Activated naive CD4-positive, alpha-beta T cell treated with anti-CD3 and anti-CD28 coated beads, Interleukin-2, amount 50 U/mL, for 24 hours (primary cell): ENCODE data around the gene VWA5B1.

Source experiments
- H3K27ac Mint-ChIP-seq: one replicate; pipeline ENCODE4 v1.8.0; 2021; ENCODE audit warnings: mild to moderate bottlenecking, mixed read lengths
- H3K27me3 Mint-ChIP-seq: one replicate; pipeline ENCODE4 v1.8.0; 2021; ENCODE audit warnings: mixed read lengths
- H3K36me3 Mint-ChIP-seq: one replicate; pipeline ENCODE4 v1.8.0; 2021; ENCODE audit warnings: mixed read lengths
- H3K4me1 Mint-ChIP-seq: one replicate; pipeline ENCODE4 v1.8.0; 2021; ENCODE audit warnings: mixed read lengths
- H3K4me3 Mint-ChIP-seq: one replicate; pipeline ENCODE4 v1.8.0; 2021; ENCODE audit warnings: mild to moderate bottlenecking, mixed read lengths
- H3K9me3 Mint-ChIP-seq: one replicate; pipeline ENCODE4 v1.8.0; 2021; ENCODE audit warnings: mixed read lengths

Gene VWA5B1

GRCh38 chr1:20325407-20325843, 34.8 kb downstream of the VWA5B1 start:
- Mint-ChIP-seq H3K27me3 (no peaks in the 10 kb centered on the region), H3K4me3 (no peak overlapping the region), H3K27ac (no peak overlapping the region), H3K9me3 (no peaks in the 10 kb centered on the region), H3K4me1 (peaks cover 23% of the 10 kb centered on the region), H3K36me3 (no peaks in the 10 kb centered on the region)

- Mint-ChIP-seq H3K36me3 (no peaks in the 10 kb centered on the region), H3K27me3 (no peaks in the 10 kb centered on the region), H3K4me1 (peaks cover 19% of the 10 kb centered on the region), H3K4me3 (no peak overlapping the region), H3K27ac (no peak overlapping the region), H3K9me3 (no peaks in the 10 kb centered on the region)
These were observed 35.3 kb downstream of the VWA5B1 start for GRCh38 chr1:20325844-20326420.

- H3K9me3 Mint-ChIP-seq, result no peaks in the 10 kb centered on the region
- no peaks in the 10 kb centered on the region for H3K36me3 Mint-ChIP-seq
- no peak overlapping the region for H3K4me3 Mint-ChIP-seq
- peaks cover 1% of the 10 kb centered on the region for H3K27me3 Mint-ChIP-seq
- no peak overlapping the region for H3K27ac Mint-ChIP-seq
- peaks cover 4% of the 10 kb centered on the region for H3K4me1 Mint-ChIP-seq
These were observed 36.8 kb downstream of the VWA5B1 start for GRCh38 chr1:20327467-20327866.

- Mint-ChIP-seq H3K4me1 (no peaks in the 10 kb centered on the region), H3K27me3 (peaks cover 1% of the 10 kb centered on the region), H3K27ac (no peak overlapping the region), H3K4me3 (no peak overlapping the region), H3K9me3 (no peaks in the 10 kb centered on the region), H3K36me3 (no peaks in the 10 kb centered on the region)
These were observed 37.5 kb downstream of the VWA5B1 start for GRCh38 chr1:20328201-20328600.

GRCh38 chr1:20329793-20330542, 39.3 kb downstream of the VWA5B1 start:
- H3K36me3 Mint-ChIP-seq, result no peaks in the 10 kb centered on the region
- H3K9me3 Mint-ChIP-seq, result no peaks in the 10 kb centered on the region
- H3K27me3 Mint-ChIP-seq, result peaks cover 1% of the 10 kb centered on the region
- H3K4me3 Mint-ChIP-seq, result no peak overlapping the region
- no peak overlapping the region for H3K27ac Mint-ChIP-seq
- H3K4me1 Mint-ChIP-seq, result no peaks in the 10 kb centered on the region

- Mint-ChIP-seq H3K4me1 (no peaks in the 10 kb centered on the region), H3K27ac (no peak overlapping the region), H3K36me3 (no peaks in the 10 kb centered on the region), H3K9me3 (no peaks in the 10 kb centered on the region), H3K4me3 (no peak overlapping the region), H3K27me3 (peaks cover 1% of the 10 kb centered on the region)
These were observed 43.4 kb downstream of the VWA5B1 start for GRCh38 chr1:20334103-20334502.

- no peaks in the 10 kb centered on the region for H3K4me1 Mint-ChIP-seq
- H3K4me3 Mint-ChIP-seq, result no peak overlapping the region
- H3K27me3 Mint-ChIP-seq, result peaks cover 3% of the 10 kb centered on the region
- no peaks in the 10 kb centered on the region for H3K36me3 Mint-ChIP-seq
- H3K9me3 Mint-ChIP-seq, result no peaks in the 10 kb centered on the region
- H3K27ac Mint-ChIP-seq, result no peak overlapping the region
These were observed 45.5 kb downstream of the VWA5B1 start for GRCh38 chr1:20336105-20336605.

GRCh38 chr1:20337581-20337980, 46.9 kb downstream of the VWA5B1 start:
- Mint-ChIP-seq H3K27ac (no peak overlapping the region), H3K36me3 (no peaks in the 10 kb centered on the region), H3K9me3 (no peaks in the 10 kb centered on the region), H3K4me3 (no peak overlapping the region), H3K27me3 (peaks cover 6% of the 10 kb centered on the region), H3K4me1 (no peaks in the 10 kb centered on the region)

GRCh38 chr1:20339811-20340457, 49.3 kb downstream of the VWA5B1 start:
- Mint-ChIP-seq H3K36me3 (no peaks in the 10 kb centered on the region), H3K4me1 (peaks cover 5% of the 10 kb centered on the region), H3K9me3 (no peaks in the 10 kb centered on the region), H3K4me3 (no peak overlapping the region), H3K27ac (peak overlapping the region; percentile 65), H3K27me3 (peaks cover 12% of the 10 kb centered on the region)

GRCh38 chr1:20342294-20343148, 51.8 kb downstream of the VWA5B1 start:
- H3K36me3 Mint-ChIP-seq, result peaks cover 6% of the 10 kb centered on the region
- no peak overlapping the region for H3K27ac Mint-ChIP-seq
- H3K27me3 Mint-ChIP-seq, result peaks cover 18% of the 10 kb centered on the region
- peak overlapping the region; percentile 30 for H3K4me3 Mint-ChIP-seq
- peaks cover 8% of the 10 kb centered on the region for H3K9me3 Mint-ChIP-seq
- H3K4me1 Mint-ChIP-seq, result peaks cover 5% of the 10 kb centered on the region

- no peak overlapping the region for H3K4me3 Mint-ChIP-seq
- H3K27me3 Mint-ChIP-seq, result peaks cover 18% of the 10 kb centered on the region
- peaks cover 8% of the 10 kb centered on the region for H3K9me3 Mint-ChIP-seq
- H3K36me3 Mint-ChIP-seq, result peaks cover 6% of the 10 kb centered on the region
- H3K4me1 Mint-ChIP-seq, result peaks cover 5% of the 10 kb centered on the region
- no peak overlapping the region for H3K27ac Mint-ChIP-seq
These were observed 52.7 kb downstream of the VWA5B1 start for GRCh38 chr1:20343149-20343937.

- H3K4me3 Mint-ChIP-seq, result peak overlapping the region; percentile 40
- peaks cover 8% of the 10 kb centered on the region for H3K9me3 Mint-ChIP-seq
- peaks cover 6% of the 10 kb centered on the region for H3K36me3 Mint-ChIP-seq
- peaks cover 5% of the 10 kb centered on the region for H3K4me1 Mint-ChIP-seq
- peaks cover 20% of the 10 kb centered on the region for H3K27me3 Mint-ChIP-seq
- H3K27ac Mint-ChIP-seq, result no peak overlapping the region
These were observed 53.2 kb downstream of the VWA5B1 start for GRCh38 chr1:20343938-20344302.

GRCh38 chr1:20344738-20345137, 54.1 kb downstream of the VWA5B1 start:
- Mint-ChIP-seq H3K4me3 (peak overlapping the region; percentile 30), H3K4me1 (peaks cover 5% of the 10 kb centered on the region), H3K9me3 (peaks cover 8% of the 10 kb centered on the region), H3K36me3 (peaks cover 6% of the 10 kb centered on the region), H3K27ac (no peak overlapping the region), H3K27me3 (peaks cover 20% of the 10 kb centered on the region)

GRCh38 chr1:20345419-20345818, 54.7 kb downstream of the VWA5B1 start:
- H3K4me1 Mint-ChIP-seq, result peaks cover 5% of the 10 kb centered on the region
- H3K36me3 Mint-ChIP-seq, result peaks cover 6% of the 10 kb centered on the region
- no peak overlapping the region for H3K27ac Mint-ChIP-seq
- H3K9me3 Mint-ChIP-seq, result peaks cover 8% of the 10 kb centered on the region
- H3K27me3 Mint-ChIP-seq, result peaks cover 19% of the 10 kb centered on the region
- H3K4me3 Mint-ChIP-seq, result no peak overlapping the region

- Mint-ChIP-seq H3K9me3 (peaks cover 8% of the 10 kb centered on the region), H3K4me3 (no peak overlapping the region), H3K27ac (no peak overlapping the region), H3K36me3 (peaks cover 6% of the 10 kb centered on the region), H3K4me1 (peaks cover 5% of the 10 kb centered on the region), H3K27me3 (peaks cover 19% of the 10 kb centered on the region)
These were observed 55.8 kb downstream of the VWA5B1 start for GRCh38 chr1:20346433-20346832.
